ENCODE measurements around the gene KRT80.

KRT80 gene

DNA sequence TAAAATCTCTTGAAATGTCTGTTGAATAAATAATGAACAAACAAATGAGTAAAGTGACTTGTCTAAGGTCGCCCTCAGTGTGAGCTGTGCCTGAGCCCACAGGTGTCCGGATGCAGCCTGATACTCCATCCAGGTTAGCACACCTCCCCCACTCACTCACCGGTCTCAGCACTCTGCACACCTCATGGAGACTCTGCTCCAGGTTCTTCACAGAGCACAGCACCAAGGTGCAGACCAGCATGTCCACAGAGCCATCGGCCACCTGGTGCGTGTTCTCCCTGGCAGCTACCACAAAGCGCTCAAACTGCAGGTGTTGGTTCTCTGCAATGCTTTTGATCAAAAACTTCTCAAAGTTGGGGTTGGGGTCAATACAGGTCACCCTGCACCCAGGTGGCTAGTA lies 37.1 kb upstream of the KRT80 start:
- DNase-seq, result no peak

DNA sequence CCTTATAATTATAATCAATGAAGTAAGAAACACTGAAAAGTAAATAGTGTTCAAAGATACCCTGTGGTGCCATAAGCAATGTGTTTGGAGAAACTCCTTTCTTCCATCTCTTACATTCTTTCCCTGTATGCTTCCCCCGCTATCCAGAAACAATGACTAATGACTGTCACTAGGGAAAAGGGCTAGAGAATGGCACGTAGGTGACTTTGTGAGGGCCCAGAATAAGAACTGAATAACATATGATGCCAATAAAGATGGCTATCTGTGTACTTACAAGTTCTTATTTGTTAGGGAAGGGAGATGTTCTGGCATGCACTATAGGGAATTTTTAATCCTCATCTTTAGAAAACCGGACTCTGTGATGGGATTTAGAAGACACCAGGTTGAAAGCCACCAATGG lies 36.6 kb upstream of the KRT80 start:
- no peak for DNase-seq

DNA sequence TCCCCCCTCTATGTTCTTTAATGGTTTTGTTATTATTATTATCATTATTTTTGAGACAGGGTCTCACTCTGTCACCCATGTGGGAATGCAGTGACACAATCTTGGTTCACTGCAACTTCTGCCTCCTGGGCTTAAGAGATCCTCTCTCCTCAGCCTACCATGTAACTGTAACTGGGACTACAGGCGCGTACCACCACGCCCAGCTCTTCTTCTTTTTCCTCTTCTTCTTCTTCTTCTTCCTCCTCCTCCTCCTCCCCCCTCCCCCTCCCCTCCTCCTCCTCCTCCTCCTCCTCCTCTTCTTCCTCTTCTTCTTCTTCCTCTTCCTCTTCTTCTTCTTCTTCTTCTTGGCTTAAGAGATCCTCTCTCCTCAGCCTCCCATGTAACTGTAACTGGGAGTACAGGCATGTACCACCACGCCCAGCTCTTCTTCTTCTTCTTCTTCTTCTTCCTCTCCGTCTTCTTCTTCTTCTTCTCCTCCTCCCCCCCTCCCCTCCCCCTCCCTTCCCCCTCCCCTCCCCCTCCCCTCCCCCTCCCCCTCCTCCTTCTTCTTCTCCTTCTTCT lies 35.9 kb upstream of the KRT80 start:
- no peak for DNase-seq

DNA sequence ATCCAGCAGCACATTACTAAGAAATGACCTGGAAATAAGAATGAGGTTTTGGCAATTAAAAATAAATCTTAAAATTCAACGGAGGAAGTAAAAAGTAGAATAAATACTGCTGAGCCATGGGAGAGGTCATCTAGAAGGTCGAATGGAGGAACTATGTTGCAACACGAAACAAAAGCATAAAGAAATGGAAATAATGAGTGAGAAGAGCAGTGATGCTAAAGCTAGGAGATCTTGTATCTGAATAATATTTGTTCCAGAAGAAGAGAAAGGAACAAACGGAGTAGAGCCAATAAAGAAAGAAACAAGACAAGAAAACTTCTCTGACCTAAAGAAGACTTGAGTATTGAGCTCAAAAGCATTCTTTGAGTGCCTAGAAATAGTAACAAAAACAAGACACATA lies 34.6 kb upstream of the KRT80 start:
- no peak for DNase-seq

DNA sequence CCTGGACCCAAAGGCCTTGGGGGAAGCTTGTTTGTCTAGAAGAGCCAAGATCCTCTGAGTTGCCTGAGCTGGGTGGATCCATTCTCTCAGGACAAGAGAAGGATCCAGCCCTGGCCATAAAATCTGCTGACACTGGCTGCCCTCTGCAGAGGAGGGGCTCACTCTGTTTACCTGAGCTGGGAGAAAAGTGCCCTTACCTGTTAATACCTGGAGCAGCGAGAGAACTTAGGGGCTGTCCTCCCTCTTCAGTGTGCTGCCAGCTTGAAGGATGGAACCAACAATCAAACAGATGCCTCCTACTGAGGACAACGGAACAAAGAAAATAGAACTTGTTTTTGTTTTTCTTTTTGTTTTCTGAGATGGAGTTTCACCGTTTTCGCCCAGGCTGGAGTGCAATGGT lies 33.9 kb upstream of the KRT80 start:
- no peak for DNase-seq

DNA sequence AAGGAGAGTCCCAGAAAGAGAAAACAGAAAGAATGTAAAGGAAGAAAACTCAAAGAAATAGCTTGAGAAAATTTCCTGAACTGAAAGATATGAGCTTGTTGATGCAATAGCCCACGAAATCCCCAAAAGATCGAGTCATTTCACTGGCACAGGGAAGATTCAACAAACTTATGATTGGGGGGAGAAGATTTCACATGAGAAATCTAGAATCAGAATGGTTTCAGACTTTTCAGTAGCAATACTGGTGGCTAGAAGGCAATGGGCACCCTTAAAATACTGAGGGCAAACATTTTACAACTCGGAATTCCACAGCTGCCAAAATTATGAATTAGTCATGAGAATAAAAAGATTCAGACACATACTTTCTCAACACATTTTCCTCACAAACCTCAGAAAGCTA lies 32.3 kb upstream of the KRT80 start:
- DNase-seq, result no peak

DNA sequence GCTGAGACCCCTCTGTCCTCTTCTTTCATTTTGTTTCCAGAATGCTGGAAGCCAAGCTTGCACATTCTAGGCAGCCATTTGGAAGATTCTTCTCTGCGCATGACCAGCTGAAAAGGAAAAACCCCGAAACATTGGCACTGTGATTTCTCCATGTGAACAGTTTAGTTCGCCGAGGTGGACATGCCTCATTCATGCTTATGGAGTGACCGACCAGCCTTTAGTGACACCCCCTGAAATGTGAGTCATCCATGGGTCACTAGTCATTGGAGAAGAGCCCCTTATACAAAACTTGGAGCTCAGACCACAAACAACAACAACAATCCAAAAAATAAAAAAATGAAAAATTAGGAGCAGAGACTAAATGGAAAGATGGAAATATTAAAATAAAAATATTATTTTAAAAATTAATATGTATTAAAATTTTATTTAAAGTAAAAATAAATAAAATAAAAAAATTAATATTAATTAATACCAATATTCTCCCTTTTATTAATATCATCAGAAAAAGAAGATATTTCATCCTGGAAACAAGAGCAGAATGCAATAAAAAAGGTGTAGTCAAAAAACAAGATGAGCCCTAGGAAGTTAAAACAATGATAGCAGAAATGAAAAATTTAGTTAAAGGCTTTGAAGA lies 31.7 kb upstream of the KRT80 start:
- no peak for DNase-seq

DNA sequence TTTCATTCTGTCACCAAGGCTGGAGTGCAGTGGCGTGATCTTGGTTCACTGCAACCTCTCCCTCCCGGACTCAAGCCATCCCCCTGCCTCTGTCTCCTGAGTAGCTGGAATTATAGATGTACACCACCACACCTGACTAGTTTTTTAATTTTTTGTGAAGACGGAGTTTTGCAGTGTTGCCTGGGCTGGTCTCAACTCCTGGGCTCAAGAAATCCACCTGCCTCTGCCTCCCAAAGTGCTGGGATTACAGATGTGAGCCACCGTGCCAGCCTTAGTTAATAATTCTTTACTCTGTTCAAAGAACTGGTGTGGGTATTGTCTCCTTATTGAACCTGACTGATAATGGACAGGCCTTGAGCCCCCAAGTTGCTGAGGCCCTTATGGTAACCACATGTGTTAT lies 30.9 kb upstream of the KRT80 start:
- no peak for DNase-seq

DNA sequence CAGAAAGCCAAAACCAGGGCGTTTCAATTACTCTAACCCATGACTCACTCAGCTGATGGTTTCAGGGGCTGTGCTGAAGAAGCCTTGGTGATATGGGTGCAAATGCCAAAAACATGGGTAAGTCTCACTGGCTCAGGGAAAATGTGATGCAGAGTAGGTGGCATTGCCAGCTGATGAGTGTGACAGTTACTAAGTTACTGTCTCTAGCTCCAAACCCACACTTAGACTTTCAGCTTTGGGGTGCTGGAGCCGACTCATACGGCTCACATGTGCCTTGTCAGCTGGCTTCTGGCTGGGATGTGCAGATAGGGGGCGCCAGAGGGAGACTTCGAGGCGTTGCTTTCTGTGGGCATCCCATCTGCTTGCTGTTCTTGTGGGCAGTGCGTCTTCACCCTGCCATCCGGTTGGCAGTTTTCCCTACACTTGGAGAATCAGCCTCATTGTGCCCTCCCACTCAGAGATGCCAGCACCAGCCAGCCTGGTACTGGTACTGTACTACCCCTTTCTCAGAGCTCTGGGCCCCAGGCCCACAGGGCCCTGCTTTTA lies 30.2 kb upstream of the KRT80 start:
- DNase-seq, result peak; percentile 11

DNA sequence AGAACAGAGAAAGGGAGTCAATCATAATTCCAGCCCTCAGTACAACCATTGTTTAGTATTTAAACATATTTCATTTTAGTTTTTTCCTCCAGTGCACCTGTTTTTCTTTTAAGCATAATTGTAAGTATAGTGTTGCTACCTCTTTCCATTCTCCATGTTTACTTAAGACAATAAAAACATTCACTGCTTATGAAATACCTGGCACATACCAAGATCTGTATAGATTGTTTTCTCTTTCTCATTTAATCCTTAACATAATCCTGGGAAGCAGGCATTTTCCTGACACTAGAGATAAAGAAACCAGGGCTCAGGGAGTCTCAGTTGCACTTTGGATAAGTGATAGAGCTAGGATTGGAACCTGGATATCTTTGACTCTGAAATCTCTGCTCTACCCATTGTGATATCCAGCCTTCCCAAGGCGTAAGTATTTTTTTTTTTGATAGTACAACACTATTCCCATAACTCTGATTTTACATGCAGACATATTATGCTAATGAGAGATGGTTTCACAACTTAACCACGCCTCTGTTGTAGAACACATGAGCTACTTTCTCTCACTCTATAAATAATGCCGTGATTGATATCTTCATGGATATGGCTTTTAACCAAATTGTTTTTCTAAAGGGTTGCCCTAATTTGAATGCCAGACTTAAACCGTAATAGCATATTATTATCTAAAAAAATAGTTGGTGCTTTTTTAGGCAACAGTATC lies 29.4 kb upstream of the KRT80 start:
- DNase-seq, result no peak

DNA sequence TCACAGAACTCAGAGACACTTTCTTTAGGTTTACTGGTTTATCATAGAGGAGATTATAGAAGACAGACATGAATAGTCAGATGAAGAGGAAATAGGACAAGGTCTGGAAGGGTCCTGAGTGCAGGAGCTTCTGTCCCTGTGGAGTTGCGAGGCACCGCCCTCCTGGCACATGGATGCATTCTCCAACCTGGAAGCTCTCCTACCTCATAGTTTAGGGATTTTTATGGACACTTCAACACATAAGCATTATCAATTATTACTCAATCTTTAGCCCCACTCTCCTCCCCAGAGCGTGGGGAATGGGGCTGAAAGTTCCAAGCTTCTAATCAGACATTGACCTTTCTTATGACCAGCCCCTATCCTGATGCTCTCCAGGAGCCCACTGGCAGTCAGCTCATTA lies 28.7 kb upstream of the KRT80 start:
- no peak for DNase-seq

DNA sequence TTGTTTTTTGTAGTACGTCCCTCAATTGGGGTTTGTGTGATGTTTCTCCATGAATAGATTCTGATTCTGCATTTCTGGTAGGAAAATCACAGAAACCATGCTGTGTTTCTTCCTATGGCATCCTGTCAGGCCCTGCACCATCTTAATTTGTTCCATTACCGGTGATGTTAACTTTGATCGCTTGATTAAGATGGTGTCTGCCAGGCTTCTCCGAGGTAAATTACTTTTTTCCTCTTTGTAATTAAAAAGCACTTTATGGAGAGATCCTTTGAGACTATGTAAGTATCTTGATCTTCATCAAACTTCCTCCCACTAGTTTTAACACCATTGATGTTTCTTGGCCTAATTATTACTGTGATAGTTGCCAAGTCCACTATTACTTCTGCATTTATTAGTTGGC lies 26.2 kb upstream of the KRT80 start:
- no peak for DNase-seq

DNA sequence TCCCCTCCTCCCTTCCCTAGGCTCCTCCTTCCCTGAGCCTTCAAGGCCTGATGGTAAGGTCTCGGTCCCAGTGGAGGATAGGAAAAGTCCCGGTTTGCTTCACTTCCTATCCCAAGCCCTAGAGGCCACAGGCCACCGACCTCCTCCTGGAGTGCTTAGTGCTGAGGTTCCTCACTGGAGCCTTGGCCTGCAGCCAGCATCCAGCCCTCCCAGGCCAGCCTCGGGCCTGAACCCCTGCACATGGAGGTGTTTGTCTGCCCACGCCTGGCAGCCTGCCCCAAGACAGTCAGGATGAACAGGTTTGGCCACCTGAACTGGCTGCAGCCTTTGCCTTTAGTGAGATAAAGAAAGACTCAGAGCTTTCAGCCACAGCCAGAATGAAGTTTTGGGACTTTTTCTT lies 25.4 kb upstream of the KRT80 start:
- DNase-seq, result no peak

DNA sequence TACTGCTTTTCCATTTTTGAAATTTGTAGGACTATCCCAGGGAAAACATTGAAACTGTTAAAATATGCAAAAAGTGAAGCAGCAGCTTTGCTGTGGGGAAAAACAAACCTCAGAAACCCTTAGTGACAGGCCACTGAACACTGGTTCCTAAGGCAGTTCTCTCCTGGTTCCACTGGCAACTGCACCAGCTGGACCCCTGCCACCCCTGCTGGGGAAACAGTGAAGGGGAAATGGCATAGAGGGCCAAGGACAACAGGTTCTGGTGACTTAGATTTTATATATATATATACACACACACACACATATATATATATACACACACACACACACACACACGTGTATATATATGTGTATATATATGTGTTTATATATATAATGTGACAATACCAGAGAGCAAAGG lies 25.0 kb upstream of the KRT80 start:
- DNase-seq, result no peak

DNA sequence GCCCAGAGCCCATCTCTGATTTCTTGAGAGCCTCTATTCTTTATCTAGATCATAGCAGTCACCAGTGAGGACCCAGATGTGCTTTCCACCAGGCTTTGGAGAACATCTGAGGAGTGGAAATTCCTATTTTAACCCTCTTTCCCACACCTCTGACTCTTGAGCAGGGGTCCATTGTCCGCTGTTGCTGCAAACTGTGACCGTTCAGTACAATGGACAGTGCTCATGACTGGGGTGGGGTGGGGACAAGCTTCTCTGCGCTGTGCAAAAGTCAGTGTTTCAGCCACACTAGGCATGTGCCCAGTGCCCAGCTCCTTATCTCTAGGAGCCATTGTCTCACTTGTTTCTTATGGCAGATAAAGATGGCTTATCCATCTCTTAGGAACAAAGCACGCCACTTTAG lies 24.3 kb upstream of the KRT80 start:
- no peak for DNase-seq

DNA sequence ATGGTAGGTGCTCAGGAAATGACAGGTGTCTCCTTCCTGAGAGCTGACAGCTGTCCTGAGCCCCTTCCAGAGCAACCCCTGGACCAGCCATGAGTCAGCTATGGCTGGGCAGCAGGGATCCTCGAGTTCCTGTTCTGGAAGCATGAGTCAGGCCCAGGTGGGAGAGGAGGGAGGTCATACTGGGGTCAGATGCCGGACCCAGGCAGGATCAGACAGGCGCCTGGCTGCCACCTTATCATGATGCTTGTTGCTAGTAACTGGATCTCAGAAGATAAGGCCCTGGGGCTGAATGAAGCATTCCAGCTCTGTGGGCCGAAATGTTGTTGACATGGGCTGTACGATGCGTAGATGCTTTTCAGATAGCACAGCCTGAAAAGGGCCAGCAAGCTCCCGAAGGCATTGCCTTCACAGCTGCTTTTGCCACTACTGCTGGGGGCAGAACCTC lies 23.8 kb upstream of the KRT80 start:
- no peak for DNase-seq

DNA sequence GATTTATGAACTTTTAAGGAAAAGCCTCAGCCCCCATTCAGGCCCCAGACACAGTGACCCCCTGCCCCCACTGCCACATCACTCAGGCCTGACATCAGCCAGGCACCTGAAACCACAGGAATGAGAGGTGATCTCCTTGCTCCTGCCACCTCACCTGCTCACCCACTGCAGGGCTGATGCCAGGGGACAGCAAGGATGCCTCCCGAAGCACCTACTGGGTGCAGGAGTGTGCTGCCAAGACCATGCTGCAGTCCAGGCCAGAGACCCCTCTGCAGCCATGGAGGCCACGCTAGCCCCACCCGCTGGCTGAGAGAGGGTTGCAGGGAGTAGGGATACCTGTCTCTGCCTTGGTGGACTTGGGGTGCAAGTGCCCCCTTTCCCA lies 22.6 kb upstream of the KRT80 start:
- no peak for DNase-seq

DNA sequence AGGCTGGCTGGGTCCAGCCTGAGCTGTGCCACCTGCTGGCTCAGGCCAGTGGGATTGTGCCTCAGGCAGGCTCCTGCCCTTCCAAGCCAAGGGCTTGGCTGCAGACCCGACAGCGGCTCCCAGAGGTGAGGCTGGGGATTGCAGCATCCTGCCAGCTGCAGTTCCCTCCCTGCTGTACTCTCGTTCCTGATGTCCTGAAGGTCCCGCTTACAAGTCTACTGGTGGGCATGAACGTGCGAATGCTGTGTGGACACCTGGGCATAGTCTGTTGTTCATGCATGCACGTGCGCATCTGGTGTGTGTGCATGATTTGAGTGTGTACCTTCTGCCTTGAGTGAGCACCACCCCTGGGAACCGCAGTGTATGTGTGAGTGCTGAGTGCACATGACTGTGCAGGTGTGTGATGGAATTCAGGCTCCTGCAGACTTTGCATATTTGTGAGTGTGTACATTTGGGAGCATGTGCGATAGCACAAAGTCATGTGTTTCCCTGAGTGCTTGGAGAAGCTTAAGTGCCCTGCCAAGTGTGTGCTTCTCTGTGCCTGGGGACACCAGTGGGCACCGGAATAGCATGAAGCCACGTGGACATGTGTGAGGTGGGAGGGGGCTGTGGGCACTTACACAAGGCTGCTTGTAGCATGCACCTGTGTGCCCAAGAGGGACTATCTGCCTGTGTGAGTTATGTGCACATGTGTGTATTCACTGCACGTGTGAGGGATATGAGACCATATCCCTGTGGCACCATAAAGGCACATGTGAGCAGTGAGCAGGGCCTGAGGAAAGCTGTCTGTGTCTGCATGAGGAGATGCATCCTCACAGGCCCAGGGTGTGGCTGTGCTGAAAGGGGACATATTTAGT lies 22.0 kb upstream of the KRT80 start:
- peak; percentile 23 for DNase-seq

DNA sequence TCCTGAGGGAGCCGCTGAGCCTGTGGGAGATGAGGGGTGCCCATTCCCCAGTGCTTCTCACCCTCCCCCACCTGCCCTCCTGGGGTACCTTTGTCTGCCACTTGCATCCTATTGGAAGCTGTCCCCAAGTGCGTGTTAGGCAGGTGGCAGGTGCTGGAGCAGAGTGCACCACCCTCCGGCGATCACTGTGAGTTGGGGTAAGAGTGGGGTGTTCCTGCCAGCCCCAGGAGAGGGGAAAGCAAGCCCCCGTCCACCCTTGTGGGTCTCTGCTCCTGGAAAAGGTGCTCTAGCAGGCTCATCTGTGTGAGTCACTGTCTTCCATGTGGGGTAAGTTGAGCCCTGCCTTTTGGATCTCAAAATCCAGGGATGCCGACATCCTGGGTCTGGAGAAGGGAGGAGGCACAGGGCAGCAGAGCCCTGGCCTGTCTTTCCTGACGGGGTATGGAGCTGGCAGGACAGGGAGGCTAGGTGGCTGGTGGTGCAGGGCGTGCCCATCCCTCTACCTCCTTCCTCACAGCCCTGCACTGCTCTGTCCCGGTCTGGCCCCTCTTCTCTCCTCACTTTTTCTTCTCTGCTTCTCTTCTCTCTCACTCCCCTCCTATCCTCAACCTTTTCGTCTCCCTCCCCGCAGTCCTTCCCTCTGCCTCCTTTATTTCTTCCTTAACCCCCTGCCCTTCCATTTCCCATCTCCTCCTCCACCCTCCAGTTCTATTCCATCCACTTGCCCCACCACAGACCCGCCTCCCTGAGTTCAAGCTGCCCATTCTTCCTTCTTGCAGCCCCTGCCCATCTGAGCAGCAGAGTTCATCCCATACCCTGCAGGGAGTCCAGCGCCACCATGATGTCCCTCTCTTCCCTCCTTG lies 21.1 kb upstream of the KRT80 start:
- DNase-seq, result no peak

DNA sequence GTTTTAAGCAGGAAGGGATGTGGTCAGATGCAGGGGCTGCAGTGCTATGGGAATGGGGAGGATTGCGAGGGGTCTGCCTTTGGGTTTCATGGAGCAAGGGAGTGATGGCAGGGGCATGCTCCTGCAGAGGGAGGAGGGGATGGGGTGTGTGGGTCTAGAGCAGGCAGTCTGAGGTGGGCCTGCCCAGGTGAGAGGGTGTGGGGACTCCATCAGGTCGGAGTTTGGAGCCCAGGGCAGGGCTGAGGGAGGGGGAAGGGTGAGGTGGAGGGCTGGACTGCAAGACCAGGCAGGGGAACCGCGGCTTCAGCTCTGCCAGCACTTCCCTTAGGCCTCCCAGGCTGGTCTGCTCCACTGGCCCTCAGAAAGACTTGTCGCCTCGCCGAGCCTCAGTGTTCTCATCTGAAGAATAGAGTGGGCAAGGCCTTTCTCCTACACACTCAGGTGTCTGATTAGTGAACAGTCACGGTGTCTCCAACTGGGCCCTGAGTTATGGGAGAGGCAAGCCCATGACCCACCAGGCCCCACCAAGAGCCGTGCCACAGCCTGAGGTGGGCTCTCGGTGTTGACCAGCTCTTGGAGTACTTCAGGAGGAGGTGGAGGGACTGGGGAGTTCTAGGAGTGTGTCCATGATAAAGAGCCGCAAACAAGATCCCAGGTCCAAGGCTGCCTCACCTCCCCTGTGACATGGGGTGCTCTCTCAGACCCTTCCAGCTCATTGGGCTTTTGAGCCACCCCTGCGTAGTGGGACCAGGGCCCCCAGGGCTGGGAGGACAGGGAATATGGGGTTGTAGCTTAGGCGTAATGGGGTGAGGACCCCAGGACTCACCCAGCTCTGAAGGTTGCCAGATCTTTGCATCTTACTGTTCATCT lies 20.1 kb upstream of the KRT80 start:
- DNase-seq, result no peak

DNA sequence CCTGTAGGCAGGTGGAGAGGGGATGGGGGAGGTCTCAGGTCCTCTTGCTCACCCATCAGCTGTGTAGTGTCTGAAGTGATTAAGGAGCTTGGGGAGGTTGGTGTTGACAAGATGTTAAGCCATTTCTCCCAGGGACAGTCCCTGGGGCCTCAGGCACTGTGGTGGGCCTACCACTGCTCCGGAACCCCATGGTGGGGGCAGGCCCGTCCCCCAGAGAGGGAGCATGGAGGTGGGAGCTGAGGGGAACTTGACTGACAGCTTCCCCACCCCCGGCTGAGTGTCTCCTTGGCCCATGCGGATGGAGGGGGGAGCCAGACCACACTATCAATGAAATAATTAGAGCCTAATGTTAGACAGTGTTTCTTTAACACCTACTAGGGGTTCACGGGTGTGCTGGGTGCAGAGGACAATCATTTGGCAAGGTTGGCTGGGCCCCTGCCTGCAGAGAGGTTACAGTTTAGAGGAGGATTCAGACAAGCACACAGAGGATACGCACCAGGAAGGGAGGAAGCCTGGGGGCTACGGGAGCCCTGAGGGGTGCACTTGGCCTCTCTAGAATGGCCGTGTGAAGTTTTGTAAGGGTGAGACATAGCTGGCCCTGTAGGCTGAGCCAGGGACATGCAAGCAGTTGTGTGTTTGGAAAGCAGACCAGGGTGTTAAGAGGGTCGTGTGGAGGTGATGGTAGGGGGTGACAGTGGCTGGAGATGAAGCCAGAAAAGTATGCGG lies 19.3 kb upstream of the KRT80 start:
- no peak for DNase-seq

Data from activated gamma-delta T cell treated with Interleukin-2 at 50 U/mL for 16 hours (primary cell).